ENCODE data around the gene ACADS.
A peak's percentile ranks its signal among the peaks of the same experiment; 100 is the strongest.

Gene ACADS

DNA sequence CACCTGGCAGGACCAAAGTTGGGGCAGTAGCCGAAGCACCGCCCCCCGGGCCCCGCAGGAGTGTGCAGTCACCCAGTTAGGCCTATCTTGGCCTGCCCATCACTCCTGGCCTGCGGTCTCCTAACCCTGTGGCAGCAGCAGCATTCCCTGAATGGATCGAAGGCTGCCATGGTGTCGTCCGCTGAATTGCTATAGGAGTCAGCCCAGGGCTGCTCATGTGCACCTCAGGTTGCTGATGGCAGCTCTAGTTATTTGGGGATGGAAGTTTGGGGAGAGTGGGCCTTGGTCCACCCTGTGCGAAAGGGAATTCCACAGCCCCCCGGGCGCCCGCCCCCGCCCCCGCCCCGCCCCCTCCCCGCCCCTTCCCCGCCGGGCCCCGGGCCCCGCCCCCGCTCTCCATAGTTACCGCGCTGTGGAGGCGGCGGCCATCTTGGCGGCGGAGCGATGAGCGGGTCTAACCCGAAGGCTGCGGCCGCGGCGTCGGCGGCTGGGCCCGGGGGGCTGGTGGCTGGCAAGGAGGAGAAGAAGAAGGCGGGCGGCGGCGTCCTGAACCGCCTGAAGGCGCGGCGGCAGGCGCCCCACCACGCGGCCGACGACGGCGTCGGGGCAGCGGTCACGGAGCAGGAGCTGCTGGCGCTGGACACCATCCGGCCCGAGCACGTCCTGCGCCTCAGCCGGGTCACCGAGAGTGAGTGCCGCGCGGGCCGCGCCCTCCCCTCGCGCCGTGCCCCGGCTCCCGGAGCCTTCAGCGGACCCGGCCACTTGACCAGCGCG is 15.4 kb upstream of the ACADS start, which contains the start of gene UNC119B:
UNC119B (plus strand) TSS at position 428 of the 774 bp plus-strand sequence; CDS start at position 445, 17 bp downstream.
- peak; percentile 77 for DNase-seq (ENCODE audit: low spot score)
- Mint-ChIP-seq H3K4me3 (peak within 1 kb of the TSS; percentile 93), H3K4me1 (ENCODE audit: low read depth) (peaks cover 29% of the 10 kb centered on the region), H3K27ac (peak within 1 kb of the TSS; percentile 83), H3K36me3 (ENCODE audit: low read depth) (peaks cover 16% of the 10 kb centered on the region), H3K9me3 (no peaks in the 10 kb centered on the region), H3K27me3 (ENCODE audit: low read depth) (no peaks in the 10 kb centered on the region)

DNA sequence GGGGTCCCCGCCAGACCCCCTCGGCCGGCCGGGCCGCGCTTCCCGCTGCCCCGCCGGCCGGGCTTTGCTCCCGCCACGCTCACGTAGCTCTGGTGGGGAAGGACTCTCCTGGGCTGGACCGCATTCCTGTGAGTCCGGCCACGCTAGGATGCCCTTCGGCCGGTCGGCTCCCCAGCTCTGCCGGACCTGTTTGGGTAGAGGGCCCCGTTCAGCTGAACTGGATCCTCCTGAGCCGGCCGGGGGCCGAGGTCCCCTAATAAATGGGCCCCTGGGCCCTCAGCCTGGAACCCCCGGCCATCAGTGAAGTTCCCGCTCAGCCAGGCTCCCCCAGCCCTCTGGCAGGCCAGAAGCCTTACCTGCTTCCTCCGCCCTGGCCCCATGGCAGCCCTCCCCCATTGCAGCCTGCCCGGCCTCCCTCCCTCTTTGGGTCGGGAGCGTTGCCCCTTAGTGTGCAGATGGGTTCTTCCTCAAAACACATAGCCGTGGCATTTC is 14.8 kb upstream of the ACADS start:
- no peaks in the 10 kb centered on the region for H3K9me3 Mint-ChIP-seq
- no peaks in the 10 kb centered on the region for H3K27me3 Mint-ChIP-seq (ENCODE audit: low read depth)
- DNase-seq (ENCODE audit: low spot score): no peak
- H3K4me1 Mint-ChIP-seq (ENCODE audit: low read depth): peaks cover 29% of the 10 kb centered on the region
- peaks cover 18% of the 10 kb centered on the region for H3K36me3 Mint-ChIP-seq (ENCODE audit: low read depth)
- H3K4me3 Mint-ChIP-seq: peak overlapping the region; percentile 93
- H3K27ac Mint-ChIP-seq: peak overlapping the region; percentile 83

DNA sequence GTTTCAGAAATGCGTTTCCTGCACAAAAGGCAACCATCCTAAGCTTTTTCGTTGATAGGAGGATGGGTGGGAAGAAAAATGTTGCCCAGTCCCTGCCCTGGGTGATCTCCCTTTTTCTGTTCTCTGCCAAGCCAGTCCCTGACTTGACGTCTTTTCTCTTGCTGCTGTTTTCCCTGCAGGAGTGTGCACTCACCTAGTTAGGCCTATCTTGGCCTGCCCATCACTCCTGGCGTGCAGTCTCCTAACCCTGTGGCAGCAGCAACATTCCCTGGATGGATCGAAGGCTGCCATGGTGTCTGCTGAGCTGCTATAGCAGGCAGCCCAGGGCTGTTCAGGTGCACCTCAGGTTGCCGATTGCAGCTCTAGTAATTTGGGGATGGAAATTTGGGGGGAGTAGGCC is 14.2 kb upstream of the ACADS start:
- Mint-ChIP-seq H3K4me1 (ENCODE audit: low read depth) (peaks cover 29% of the 10 kb centered on the region), H3K27ac (peak overlapping the region; percentile 83), H3K27me3 (ENCODE audit: low read depth) (no peaks in the 10 kb centered on the region), H3K9me3 (no peaks in the 10 kb centered on the region), H3K36me3 (ENCODE audit: low read depth) (peaks cover 20% of the 10 kb centered on the region), H3K4me3 (peak overlapping the region; percentile 93)
- no peak for DNase-seq (ENCODE audit: low spot score)

DNA sequence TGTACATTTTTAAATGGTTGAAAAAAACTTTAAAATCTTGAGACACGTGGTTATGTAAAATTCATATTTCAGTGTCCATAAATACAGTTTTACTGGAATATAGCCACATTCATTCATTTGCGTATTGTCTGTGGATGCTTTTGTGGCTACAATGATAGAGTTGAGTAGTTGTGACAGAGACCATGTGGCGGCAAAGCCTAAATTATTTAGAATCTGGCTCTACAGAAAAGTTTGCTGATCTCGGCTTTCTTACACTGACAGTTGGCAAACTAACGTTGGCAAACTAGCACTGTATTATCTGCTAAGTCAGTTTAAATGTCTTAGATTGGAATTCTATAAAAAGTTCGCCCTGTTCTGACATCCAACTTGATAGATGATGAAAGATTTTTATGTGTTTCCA is 13.0 kb upstream of the ACADS start:
- Mint-ChIP-seq H3K27ac (no peak overlapping the region), H3K27me3 (ENCODE audit: low read depth) (no peaks in the 10 kb centered on the region), H3K4me1 (ENCODE audit: low read depth) (peaks cover 29% of the 10 kb centered on the region), H3K36me3 (ENCODE audit: low read depth) (peaks cover 28% of the 10 kb centered on the region), H3K9me3 (no peaks in the 10 kb centered on the region), H3K4me3 (peak overlapping the region; percentile 93)
- no peak for DNase-seq (ENCODE audit: low spot score)

DNA sequence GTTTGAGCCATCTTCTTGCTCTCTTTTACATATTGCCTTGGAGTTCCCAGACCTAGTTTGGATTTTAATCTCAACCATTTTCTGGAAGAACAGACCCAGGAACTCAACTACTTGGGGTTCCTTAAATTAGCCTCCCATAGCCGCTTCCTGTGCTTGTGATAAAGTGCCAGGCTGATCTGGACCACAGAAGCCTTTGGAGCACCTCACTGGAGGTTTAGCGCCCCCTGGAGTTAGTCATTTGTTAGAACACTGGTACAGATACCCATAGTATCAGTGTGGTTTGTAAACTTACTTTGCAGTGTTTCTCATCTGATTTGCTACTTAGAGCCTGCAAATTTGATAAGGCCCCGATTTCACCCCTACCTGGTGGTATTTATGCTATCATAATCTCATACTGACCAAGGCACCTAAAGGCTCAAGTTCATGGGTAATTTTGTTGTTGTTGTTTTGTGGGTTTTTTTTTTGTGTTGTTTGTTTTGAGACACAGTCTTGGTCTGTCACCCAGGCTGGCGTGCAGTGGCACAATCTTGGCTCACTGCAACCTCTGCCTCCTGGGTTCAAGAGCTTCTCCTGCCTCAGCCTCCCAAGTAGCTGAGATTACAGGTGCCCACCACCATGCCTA is 11.7 kb upstream of the ACADS start:
- peak; percentile 69 for DNase-seq (ENCODE audit: low spot score)
- Mint-ChIP-seq H3K36me3 (ENCODE audit: low read depth) (peaks cover 37% of the 10 kb centered on the region), H3K9me3 (no peaks in the 10 kb centered on the region), H3K27me3 (ENCODE audit: low read depth) (no peaks in the 10 kb centered on the region), H3K27ac (no peak overlapping the region), H3K4me1 (ENCODE audit: low read depth) (peaks cover 36% of the 10 kb centered on the region), H3K4me3 (no peak overlapping the region)

DNA sequence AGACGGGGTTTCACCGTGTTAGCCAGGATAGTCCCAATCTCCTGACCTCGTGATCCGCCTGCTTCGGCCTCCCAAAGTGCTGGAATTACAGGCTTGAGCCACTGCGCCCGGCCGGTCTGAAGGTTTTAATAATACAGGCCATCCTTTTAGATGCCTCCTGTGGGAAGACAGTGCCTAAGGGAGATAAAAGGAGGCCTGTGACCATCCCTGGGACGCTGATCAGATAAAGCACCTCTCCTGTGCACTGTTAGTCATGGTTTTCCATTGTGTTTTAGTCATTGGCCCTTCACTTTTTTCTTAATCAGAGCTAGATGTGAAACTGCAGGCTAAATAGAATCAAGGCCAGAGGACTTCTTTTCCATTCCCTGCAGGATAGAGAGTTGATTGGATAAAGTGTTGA is 7.6 kb upstream of the ACADS start:
- H3K36me3 Mint-ChIP-seq (ENCODE audit: low read depth): peaks cover 62% of the 10 kb centered on the region
- peaks cover 20% of the 10 kb centered on the region for H3K4me1 Mint-ChIP-seq (ENCODE audit: low read depth)
- no peaks in the 10 kb centered on the region for H3K27me3 Mint-ChIP-seq (ENCODE audit: low read depth)
- no peak for DNase-seq (ENCODE audit: low spot score)
- H3K27ac Mint-ChIP-seq: peak overlapping the region; percentile 55
- H3K9me3 Mint-ChIP-seq: no peaks in the 10 kb centered on the region
- no peak overlapping the region for H3K4me3 Mint-ChIP-seq

DNA sequence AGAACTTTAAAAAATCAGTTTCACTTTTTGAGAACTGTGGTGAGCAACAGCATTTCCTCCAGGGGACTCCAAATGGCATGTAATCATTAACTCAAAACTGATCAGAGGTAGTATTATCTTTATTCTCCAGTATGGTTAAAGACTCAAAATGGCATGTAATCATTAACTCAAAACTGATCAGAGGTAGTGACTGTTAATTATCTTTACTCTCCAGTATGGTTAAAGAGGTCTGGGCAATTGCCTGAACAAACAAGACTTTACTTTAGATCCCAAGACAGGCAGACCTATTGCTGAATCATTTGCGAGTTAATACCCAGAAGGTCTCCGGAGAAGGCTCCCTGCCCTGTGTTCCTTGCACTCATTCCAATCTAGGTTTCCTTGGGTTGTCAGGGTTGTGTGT is 6.6 kb upstream of the ACADS start:
- Mint-ChIP-seq H3K27ac (no peak overlapping the region), H3K4me1 (ENCODE audit: low read depth) (peaks cover 13% of the 10 kb centered on the region), H3K36me3 (ENCODE audit: low read depth) (peaks cover 58% of the 10 kb centered on the region), H3K27me3 (ENCODE audit: low read depth) (no peaks in the 10 kb centered on the region), H3K9me3 (no peaks in the 10 kb centered on the region), H3K4me3 (no peak overlapping the region)
- DNase-seq (ENCODE audit: low spot score): no peak

DNA sequence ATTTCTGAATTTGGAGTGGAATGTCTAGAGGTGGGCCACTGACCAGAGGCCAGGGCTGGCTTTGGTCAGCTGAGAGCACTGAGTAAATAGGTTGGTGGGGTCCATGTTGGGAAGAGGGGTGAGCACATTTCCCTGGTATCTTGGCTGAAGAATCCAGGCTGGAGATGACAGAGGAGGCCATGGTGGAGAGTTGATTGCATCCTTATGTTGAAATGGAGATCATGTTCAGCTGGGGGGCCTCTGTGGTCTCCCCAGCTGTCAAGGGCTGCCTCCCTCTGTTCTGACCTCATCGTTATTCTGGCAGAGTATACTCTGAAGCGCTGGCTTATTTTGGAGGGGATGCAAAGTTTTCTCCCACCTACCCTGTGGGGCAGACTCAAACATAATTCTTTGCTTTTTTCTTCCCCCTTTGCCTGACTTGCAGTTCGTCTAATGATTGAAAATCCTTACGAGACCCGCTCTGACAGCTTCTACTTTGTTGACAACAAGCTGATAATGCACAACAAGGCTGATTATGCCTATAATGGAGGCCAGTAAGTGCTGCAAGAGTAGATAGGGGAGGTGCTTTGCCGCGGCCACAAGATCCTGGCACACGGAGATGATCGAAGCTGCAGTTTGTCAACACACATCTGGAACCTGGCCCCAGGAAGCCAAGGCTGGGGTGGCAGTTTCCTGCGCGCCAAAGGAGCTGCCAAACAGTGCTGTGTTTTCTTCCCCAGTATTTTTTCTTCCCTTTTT is 6.0 kb upstream of the ACADS start:
- no peaks in the 10 kb centered on the region for H3K27me3 Mint-ChIP-seq (ENCODE audit: low read depth)
- peak overlapping the region; percentile 16 for H3K27ac Mint-ChIP-seq
- no peaks in the 10 kb centered on the region for H3K9me3 Mint-ChIP-seq
- DNase-seq (ENCODE audit: low spot score): no peak
- H3K4me1 Mint-ChIP-seq (ENCODE audit: low read depth): peaks cover 14% of the 10 kb centered on the region
- H3K4me3 Mint-ChIP-seq: no peak overlapping the region
- peaks cover 53% of the 10 kb centered on the region for H3K36me3 Mint-ChIP-seq (ENCODE audit: low read depth)

DNA sequence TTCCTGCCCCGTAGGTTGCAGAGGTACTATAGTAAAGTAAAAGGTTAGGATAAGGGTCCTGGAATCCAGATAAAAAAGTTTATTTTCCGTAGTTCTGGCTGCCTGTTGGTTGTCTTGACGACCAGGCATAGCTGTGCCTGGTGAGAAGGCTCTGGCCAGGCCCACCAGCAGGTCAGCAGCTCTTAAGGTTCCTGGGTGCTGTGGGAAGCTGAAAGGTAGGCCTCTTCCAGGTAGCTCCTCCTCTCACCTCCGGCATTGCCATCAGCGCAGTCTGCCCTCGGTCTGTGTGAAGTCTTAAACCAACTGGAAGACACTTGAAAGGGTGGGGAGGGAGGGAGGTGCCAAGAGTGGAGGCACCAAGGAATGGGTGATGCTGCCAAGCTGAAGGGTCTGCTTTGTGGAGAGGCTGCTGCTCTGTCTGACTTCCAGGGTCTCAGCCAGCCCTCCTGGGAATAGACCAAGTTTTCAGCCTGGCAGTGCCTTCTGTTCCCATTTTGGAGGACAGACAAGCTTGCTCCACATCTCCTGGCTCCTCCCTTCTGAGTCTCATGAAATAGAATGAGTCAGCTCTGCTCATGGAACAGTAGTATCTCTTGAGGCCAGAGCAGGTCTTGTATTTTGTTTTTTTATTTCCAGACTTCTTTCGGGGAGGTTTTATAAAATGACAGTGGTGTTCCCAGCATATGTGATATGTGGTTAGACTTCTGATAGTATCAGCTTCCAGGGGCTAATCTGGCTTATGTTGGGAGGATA is 5.2 kb upstream of the ACADS start:
- peaks cover 50% of the 10 kb centered on the region for H3K36me3 Mint-ChIP-seq (ENCODE audit: low read depth)
- no peak overlapping the region for H3K27ac Mint-ChIP-seq
- H3K9me3 Mint-ChIP-seq: no peaks in the 10 kb centered on the region
- no peak overlapping the region for H3K4me3 Mint-ChIP-seq
- H3K4me1 Mint-ChIP-seq (ENCODE audit: low read depth): peaks cover 21% of the 10 kb centered on the region
- DNase-seq (ENCODE audit: low spot score): no peak
- no peaks in the 10 kb centered on the region for H3K27me3 Mint-ChIP-seq (ENCODE audit: low read depth)

DNA sequence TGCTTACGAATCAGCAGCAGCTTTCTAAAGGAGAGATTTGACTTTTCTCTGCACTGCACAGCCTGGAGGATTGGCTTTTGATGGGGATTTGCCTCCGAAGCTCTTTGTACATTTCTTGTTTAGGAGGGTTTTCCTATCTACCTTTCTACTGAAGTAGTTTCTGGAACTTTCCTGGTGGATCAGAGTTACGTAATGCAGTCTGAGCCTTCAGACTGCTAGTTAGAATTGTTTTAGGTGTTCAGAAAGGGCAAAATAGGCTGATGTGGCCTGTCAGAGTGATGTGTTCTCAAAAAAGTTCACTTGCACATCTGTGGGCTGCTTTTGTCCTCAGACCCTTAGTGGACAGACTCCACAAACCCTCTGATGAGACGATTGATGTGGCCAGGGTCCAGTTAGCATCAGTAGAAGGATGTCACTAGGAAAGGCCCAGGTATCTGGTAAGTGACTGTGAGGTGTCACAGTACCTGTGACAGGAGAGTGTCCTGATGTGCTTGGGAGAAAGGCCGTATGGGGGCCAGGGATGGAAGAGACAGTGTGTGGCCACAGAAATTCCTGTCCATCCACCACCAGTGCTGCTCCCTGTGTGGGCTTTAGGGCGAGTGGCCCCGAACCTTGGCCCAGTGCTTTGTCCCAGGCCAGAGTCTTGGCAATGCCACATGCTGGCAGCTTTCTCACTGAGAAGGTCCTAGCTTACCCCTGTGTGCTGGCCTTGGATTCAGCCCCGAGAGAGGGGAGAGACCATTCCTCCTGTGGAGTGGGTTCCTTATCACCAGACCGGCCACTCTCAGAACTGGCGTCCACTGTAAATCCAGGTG is 4.4 kb upstream of the ACADS start:
- H3K4me3 Mint-ChIP-seq: no peak overlapping the region
- peaks cover 22% of the 10 kb centered on the region for H3K4me1 Mint-ChIP-seq (ENCODE audit: low read depth)
- peaks cover 48% of the 10 kb centered on the region for H3K36me3 Mint-ChIP-seq (ENCODE audit: low read depth)
- H3K27ac Mint-ChIP-seq: no peak overlapping the region
- no peaks in the 10 kb centered on the region for H3K9me3 Mint-ChIP-seq
- no peaks in the 10 kb centered on the region for H3K27me3 Mint-ChIP-seq (ENCODE audit: low read depth)
- no peak for DNase-seq (ENCODE audit: low spot score)

DNA sequence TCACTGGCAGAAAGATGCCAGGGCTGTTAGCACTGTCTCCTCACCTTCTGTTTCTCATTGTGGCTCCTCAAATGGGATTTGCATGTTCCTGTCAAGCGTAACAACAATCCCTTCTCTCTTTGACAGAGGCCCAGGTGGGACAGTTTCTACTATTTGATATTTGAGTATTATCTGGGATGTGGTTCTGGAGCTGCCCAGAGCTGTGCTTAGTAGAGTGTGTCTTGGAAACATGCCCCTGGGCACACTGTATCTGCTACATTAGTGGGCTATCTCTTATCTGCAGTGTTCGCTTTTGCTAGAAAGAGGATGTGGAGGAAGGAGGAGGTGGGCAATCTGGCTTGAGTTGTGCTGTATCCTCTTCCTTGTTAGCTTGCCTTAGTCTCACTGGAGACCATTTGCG is 3.8 kb upstream of the ACADS start:
- Mint-ChIP-seq H3K4me3 (no peak overlapping the region), H3K36me3 (ENCODE audit: low read depth) (peaks cover 42% of the 10 kb centered on the region), H3K27me3 (ENCODE audit: low read depth) (no peaks in the 10 kb centered on the region), H3K4me1 (ENCODE audit: low read depth) (peaks cover 25% of the 10 kb centered on the region), H3K27ac (no peak overlapping the region), H3K9me3 (no peaks in the 10 kb centered on the region)
- DNase-seq (ENCODE audit: low spot score): no peak

DNA sequence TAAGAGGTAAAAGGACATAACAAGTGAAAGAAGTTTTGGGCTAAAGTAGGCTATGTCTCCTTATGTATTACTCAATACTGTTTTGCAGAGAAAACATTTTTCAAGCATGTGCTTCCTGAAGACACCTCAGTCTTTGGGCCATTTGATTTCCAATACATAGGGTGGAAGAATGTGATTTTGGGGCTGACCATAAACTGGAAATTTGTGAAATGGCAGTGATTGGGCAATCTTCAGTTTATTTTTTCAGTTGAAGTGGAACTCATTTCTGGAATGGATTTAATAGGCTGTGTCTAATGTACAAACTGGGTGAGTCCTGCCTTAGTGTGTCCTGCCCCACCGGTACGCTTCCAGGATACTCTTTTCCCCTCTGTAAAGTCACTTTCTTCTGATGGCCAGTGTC is 2.8 kb upstream of the ACADS start:
- no peaks in the 10 kb centered on the region for H3K9me3 Mint-ChIP-seq
- no peak for DNase-seq (ENCODE audit: low spot score)
- peaks cover 38% of the 10 kb centered on the region for H3K36me3 Mint-ChIP-seq (ENCODE audit: low read depth)
- H3K27me3 Mint-ChIP-seq (ENCODE audit: low read depth): no peaks in the 10 kb centered on the region
- peaks cover 25% of the 10 kb centered on the region for H3K4me1 Mint-ChIP-seq (ENCODE audit: low read depth)
- no peak overlapping the region for H3K27ac Mint-ChIP-seq
- no peak overlapping the region for H3K4me3 Mint-ChIP-seq

DNA sequence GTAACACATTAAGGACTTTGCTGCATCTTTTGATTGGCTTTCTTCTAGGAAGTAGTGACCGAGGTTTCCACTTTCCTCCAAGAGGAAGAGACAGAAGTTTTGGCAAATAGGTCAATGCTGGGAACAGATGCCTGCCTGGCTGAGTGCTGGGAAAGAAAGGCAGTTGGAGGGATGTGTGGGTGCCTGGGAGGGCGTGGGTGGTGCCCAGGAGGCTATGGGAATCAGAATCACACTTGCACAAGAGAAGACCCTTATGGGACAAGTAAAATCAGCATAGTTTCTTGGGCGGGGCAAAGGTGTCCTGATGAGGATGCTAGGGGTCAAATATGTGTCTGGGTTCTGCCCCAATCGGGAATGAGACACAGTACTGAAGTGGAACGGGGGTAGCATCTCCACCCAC is 906 bp upstream of the ACADS start:
- Mint-ChIP-seq H3K27me3 (ENCODE audit: low read depth) (no peaks in the 10 kb centered on the region), H3K9me3 (no peaks in the 10 kb centered on the region), H3K36me3 (ENCODE audit: low read depth) (peaks cover 30% of the 10 kb centered on the region), H3K4me3 (peak overlapping the region; percentile 91), H3K4me1 (ENCODE audit: low read depth) (peaks cover 15% of the 10 kb centered on the region), H3K27ac (peak overlapping the region; percentile 49)
- no peak for DNase-seq (ENCODE audit: low spot score)

Measured in T-helper 2 cell treated with Interferon-gamma antibody and Interleukin-4, amounts not matched to agents 5 μg/mL and 100 μg/mL, for 36 hours (primary cell).